Thyroid gland (tissue), 4 donors: ENCODE measurements around the gene HNF1B.

ENCODE experiments used
- CTCF ChIP-seq, 6 experiments: fragments of 200-600 bp in 3 of 6; fragments of 450-650 bp in 3 of 6; sonication (generic) in 3 of 6; IDR thresholded peaks; one replicate each; pipeline ENCODE4 v1.5.1; 2016 to 2019; ENCODE audit warnings: antibody characterized with exemption in 6 of 6, mild to moderate bottlenecking in 2 of 6, inconsistent platforms in 1 of 6, moderate library complexity in 1 of 6
- POLR2A ChIP-seq, 2 donors: fragments of 450-650 bp; IDR thresholded peaks; one replicate each; pipeline ENCODE4 v1.6.1; 2017; ENCODE audit warnings: antibody characterized with exemption in 2 of 2, mild to moderate bottlenecking in 2 of 2, moderate library complexity in 1 of 2

- TF ChIP-seq CTCF (IDR thresholded peaks at IDR 0.05) (no peak), POLR2A (IDR thresholded peaks at IDR 0.05) (no peak)
Measured at GRCh38 chr17:37768438-37768837, 23.6 kb upstream of the HNF1B start.
